ENCODE results near the gene GPR156. TPM values are rescaled to one million over a fixed set of nuclear protein-coding genes. Genes with fewer than 3 reads are reported as not detected.

The GPR156 gene
- total RNA-seq, 1 donor: 0.90 TPM

DNA sequence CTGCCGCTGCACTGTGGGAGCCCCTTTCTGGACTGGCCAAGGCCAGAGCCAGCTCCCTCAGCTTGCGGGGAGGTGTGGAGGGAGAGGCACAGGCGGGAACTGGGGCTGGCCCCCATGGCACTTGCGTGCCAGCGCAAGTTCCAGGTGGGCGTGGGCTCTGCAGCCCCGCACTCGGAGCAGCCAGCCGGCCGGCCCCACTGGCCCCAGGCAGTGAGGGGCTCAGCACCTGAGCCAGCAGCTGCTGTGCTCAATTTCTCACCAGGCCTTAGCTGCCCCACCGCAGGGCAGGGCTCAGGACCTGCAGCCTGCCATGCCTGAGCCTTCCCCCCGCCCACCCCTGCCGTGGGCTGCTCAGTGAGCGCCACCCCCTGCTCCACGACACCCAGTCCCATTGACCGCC lies 4.6 kb upstream of the GPR156 start:
- TF ChIP-seq CTCF (IDR thresholded peaks at IDR 0.05; ENCODE audit: insufficient read depth, low read length): no peak
- no peak overlapping the region for H3K4me3 ChIP-seq (ENCODE audit: low read depth, low read length)
- no peak for DNase-seq (ENCODE audit: low read depth)

DNA sequence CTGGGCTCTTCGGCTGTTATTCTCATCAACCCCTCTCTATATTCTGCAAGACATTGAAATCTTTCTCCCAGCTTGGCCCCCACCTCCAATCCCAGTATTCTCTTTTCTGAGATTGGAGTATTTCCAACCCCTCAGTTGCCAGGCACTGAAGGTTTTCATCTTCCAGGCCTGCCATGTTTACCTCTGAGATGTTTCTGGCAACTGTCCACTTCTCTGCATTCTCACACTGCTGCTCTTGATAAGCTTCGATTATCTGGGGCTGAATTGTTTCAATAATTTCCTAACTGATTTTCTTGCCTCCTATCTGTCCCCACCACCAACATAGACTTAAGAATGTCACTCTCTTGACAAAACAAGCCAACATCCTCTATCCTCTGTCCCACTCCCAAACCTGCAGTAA lies 1.4 kb upstream of the GPR156 start:
- DNase-seq (ENCODE audit: low read depth): peak; percentile 51
- no peak overlapping the region for H3K4me3 ChIP-seq (ENCODE audit: low read depth, low read length)
- TF ChIP-seq CTCF (IDR thresholded peaks at IDR 0.05; ENCODE audit: insufficient read depth, low read length): no peak

DNA sequence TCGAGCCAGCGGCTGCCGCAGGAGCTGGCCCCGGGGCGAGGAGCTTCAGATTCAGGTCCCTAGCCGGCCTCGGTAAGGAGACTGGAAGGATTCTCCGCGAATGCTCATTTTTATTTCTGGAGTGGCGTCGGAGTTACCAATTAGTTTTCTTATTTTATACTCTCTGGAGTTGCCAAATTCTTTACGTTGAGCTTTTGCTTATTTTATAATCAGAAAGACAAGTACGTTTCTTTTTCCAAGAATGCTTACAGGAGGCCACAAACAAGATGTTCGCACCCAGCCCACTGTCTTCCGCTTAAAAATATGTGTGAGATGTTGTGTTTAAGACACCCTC lies 453 bp upstream of the GPR156 start:
- DNase-seq (ENCODE audit: low read depth): no peak
- H3K4me3 ChIP-seq (ENCODE audit: low read depth, low read length): peak overlapping the region; percentile 60
- TF ChIP-seq CTCF (IDR thresholded peaks at IDR 0.05; ENCODE audit: insufficient read depth, low read length): no peak

GRCh38 chr3:120281261-120281660 lies 3.8 kb downstream of the GPR156 start:
- no peak for TF ChIP-seq CTCF (IDR thresholded peaks at IDR 0.05; ENCODE audit: insufficient read depth, low read length)
- no peak overlapping the region for H3K4me3 ChIP-seq (ENCODE audit: low read depth, low read length)
- no peak for DNase-seq (ENCODE audit: low read depth)

GRCh38 chr3:120280566-120280965 lies 4.5 kb downstream of the GPR156 start:
- no peak for TF ChIP-seq CTCF (IDR thresholded peaks at IDR 0.05; ENCODE audit: insufficient read depth, low read length)
- H3K4me3 ChIP-seq (ENCODE audit: low read depth, low read length): no peak overlapping the region
- DNase-seq (ENCODE audit: low read depth): no peak

DNA sequence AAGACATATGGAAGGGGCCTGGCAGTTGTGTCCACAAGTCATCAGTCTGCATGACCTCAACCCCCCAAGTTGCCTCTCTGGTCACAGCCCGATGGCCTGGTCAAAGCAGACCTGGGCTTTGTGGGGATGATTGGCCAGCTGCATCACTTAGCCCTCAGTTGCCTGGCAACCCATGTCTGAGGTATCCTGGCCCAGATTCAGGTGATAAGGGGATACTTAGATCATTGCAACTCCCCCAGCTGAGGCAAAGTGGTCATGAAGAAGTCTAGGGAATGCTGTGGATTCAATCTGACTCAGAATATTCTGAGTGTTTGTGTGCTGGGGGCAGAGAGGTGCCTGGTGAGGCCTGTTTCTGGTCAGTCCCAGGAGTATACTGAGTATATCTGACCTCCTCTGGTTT lies 5.0 kb downstream of the GPR156 start:
- DNase-seq (ENCODE audit: low read depth): no peak
- TF ChIP-seq CTCF (IDR thresholded peaks at IDR 0.05; ENCODE audit: insufficient read depth, low read length): no peak
- no peak overlapping the region for H3K4me3 ChIP-seq (ENCODE audit: low read depth, low read length)

- DNase-seq (ENCODE audit: low read depth): no peak
- H3K4me3 ChIP-seq (ENCODE audit: low read depth, low read length): no peak overlapping the region
- no peak for TF ChIP-seq CTCF (IDR thresholded peaks at IDR 0.05; ENCODE audit: insufficient read depth, low read length)
Measured at GRCh38 chr3:120276767-120277166, 8.3 kb downstream of the GPR156 start.
